ENCODE results near the gene SH3BGR. TPM values are rescaled to one million over a fixed set of nuclear protein-coding genes. Genes with fewer than 3 reads are reported as not detected.

Gene SH3BGR
- total RNA-seq, 1 donor from 2014 or later = 3.4 TPM

DNA sequence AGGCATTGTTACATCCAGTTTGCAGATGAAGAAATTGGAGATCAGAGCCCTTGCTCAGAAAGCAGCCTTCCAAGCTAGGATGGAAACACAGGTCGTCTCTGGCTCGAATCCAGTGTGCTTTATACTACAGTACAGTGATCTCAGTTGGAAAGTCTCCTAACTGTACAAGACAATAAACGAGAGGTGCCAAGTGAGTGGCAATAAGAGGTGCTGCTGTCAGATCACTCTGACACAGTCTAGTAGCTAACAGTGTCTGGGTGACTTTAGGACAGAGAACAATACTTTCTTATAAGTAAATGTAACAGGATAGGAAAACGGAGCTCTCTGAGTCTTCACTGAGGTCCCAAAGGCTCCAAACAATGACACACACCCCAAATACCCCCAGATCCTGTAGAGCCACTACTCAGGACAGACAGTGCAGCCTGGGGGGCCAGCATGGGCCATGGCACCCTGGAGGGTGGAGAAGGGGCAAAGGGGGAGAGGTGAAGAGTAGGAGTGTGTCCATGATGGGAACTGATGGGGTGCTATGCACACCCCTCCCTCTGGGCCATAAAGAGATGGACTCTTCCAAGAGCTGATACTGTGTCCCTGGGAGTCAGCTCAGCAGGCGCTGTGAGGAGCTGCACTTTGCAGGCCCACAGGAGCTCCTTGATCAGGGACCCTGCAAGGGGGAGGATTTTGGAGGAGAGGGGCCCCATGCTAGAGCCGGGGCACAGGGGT, 3.3 kb downstream of the SH3BGR start:
- no peak for DNase-seq (ENCODE audit: low spot score)

DNA sequence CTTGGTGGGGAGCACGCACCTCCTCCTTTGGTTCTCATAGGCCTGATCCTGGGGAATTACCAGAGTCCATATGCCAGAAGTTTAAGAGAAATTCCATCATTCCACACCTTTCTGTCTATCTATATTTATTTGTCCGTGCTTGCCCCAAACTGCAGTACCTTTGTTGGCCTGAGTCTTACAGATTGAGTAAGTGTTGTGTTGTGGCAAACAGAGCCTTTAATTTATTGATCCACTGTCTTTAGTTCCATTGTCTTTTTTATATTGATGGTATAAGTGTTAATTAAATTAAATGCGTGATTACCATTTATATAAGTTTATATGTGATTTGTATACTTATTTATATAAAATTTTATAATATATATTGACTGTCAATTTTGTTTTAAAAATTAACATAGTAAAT, 4.9 kb downstream of the SH3BGR start:
- no peak for DNase-seq (ENCODE audit: low spot score)

DNA sequence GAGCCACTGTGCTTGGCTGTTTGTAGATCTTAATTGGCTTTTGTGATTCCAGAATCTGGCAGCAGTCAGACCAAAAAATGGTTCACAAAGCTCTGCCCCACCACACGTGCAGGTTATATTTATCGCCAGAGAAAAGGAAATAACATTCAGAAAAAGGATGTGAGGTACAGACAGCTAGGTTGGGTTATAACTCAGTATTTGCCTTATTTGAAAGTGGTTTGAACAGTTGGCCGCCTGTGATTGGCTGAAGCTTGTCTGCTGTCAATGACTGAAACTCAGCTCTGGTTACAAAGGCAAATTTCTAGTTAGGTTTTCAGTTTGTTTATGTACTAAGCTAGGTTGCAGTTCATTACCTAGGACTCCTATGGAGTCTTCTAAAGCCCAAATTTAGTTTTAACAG, 9.6 kb downstream of the SH3BGR start:
- no peak for DNase-seq (ENCODE audit: low spot score)

DNA sequence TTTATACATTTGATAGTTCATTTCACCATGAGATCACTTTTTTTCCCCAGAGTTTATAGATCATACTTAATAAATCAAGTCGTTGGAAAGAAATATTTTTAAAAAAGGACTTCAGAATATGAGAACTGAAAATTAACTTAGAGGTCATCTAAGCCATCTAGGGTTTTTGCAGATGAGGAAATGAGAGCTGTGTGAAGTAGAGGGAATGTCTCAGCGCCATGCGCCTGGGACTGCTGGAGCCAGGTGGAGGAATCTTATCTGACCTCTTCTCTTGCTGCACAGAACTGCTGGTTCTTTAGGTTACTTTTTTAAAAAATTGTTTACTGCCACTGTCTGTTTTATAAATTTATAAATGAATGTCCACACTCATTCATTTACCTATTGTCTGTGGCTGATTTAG, 11.5 kb downstream of the SH3BGR start:
- DNase-seq (ENCODE audit: low spot score) = no peak

DNA sequence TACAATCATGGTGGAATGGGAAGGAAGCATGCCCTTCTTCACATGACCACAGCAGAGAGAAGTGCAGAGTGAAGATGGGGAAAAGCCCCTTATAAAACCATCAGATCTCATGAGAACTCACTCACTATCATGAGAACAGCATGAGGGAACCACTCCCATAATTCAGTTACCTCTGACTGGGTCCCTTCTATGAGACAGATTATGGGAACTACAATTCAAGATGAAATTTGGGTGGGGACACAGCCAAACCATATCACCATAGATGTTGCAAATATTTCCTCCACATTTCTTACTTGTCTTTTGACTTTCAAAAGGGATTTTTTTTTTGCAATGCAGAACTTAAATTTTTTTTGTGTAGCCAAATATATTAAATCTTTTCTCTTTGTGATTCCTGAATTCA, 14.8 kb downstream of the SH3BGR start:
- DNase-seq (ENCODE audit: low spot score) = no peak

DNA sequence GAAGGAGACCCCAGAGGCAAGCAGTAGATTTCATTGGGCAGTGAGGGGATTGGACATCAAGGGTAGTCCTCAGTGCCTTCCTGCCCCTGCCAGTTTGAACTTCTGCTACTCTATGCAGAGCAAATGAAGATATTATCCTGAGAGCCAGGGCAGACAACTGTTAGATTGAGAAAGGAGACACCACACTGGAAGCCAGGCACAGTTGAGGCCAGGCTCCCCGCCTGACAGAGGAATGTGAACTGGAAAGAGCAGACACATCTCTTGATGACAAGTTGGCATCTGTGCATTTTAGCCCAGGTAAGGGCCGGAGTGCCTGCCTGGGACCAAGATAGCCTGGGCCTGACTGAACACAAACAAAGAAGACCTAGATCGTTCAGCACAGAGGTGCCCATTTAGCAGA, 16.0 kb downstream of the SH3BGR start:
- DNase-seq (ENCODE audit: low spot score) = no peak

DNA sequence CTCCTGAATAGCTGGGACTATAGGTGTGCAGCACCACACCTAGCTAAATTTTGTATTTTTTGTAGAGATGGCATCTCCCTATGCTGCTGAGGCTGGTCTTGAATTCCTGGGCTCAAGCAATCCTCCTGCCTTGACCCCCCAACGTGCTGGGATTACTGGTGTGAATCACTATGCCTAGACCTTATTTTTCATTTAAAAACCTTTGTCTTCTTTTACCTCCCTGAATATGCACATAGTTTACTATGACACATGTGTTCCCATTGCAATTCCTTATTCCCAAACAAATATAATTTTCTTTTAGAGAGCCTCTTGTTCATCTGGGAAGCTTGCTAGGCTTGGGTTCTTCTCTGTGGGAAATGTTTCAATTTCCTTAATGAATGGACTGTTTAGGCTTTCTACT, 16.8 kb downstream of the SH3BGR start:
- no peak for DNase-seq (ENCODE audit: low spot score)

DNA sequence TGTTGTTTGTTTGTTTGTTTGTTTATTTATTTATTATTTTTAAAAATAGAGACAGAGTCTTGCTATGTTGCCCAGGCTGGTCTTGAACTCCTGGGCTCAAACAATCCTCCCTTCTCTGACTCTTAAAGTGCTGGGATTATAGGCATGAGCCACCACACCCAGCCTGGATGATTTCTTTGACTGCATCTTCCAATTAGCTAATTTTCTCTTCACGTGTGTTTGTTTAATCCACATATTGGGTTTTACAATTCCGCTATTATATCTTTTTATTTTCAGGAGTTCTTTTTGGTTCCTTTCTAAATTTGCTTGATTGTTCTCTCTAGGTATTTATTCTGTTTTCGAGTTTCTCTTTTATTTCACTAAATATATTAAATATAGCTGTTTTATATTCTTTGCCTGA, 19.8 kb downstream of the SH3BGR start:
- no peak for DNase-seq (ENCODE audit: low spot score)

DNA sequence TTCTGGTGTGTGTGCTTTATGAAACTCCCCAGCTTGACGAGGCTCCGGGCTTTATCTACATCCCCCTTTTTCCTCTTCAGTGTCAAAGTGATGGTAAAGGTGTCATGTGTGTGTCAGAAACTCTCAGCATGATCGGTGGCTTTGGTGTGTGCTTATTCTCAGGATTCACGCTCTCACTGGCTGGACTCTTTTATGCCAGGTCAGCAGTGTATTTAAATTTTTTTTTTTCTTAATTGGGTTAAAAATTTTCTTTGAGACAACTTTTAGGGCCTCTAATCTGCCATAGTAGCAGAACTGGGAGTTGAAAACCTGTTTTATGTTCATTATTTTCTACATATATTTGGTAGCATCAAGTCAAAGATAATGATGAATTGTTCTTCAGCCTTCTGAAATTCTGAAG, 21.0 kb downstream of the SH3BGR start:
- DNase-seq (ENCODE audit: low spot score) = no peak

DNA sequence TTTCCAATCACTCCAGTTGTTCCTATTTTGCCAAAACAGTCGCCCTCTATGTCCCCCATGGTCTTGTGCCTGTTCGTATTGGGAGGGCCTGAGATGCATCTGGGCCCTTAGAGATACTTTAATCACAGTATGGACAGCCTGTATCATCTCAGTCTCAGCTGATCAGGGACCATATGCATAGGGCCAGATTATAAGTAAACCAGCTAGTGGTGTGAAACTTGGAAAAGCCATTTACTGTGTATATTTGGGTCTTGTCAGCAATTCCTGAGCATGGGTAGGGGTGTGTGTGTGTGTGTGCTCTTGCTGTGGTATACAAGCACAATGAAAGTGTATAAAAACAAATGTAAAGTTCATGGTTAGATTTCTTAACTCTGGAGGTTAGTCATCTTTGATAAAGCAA, 22.8 kb downstream of the SH3BGR start:
- DNase-seq (ENCODE audit: low spot score) = no peak

DNA sequence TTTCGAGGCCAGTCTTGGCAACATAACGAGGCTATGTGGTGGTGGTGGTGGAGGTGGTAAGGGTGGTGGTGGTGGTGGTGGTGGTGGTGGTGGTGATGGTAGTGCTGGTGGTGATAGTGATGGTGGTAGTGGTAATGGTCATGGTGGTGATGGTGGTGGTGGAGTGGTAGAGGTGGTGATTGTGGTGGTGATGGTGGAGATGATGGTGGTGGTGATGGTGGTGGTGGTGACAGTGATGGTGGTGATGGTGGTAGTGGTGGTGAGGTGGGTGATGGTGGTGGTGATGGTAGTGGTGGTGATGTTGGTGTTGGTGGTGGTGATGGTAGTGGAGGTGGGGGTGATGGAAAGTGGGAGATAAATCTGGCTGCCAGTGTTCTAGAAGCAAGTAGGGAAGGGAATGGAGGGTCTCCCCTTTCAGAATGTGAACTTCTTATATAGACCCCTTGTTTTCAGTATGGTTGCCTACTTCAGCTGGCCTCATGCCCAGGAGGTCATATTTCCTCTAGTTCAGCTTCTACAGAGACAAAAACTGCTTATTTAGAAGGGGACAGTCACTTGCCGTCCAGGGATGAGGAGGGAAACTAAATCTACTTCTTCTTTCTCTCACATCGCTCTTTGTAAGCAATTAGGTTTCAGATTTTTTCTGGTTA, 27.5 kb downstream of the SH3BGR start:
- no peak for DNase-seq (ENCODE audit: low spot score)

DNA sequence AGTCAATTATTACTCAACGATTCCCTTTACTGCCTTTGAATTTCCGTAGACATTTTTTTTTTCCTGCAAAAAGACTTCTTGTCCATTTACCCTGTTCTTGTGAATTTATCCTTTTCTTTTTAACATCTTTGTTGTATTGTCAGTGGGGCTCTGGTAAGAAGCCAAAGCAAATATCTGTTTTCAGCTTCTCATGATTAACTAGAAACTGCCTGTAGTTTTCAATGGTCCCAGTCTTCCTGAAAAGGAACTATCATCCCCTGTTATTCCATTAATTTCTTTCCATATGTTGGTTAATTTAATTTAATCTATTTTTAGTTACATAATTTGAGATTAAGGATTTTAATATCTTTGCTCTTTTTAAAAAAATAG, 28.0 kb downstream of the SH3BGR start:
- no peak for DNase-seq (ENCODE audit: low spot score)

DNA sequence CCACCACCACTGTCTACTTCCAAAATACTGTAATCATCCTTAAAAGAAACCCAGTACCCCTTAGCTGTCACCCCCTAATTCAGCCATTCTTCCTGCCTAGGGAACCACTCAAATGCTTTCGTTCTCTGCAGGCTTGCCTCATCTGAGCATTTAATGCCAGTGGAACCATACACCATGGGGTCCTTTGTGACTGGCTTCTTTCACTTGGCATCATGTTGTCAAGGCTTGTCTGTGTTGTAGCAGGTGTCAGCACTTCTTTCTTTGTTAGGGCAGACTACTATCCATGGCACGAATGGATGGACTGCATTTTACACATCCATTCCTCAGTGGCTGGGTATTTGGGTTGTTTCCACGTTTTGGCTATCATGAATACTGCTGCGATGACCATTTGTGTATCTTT, 28.5 kb downstream of the SH3BGR start:
- DNase-seq (ENCODE audit: low spot score) = no peak

DNA sequence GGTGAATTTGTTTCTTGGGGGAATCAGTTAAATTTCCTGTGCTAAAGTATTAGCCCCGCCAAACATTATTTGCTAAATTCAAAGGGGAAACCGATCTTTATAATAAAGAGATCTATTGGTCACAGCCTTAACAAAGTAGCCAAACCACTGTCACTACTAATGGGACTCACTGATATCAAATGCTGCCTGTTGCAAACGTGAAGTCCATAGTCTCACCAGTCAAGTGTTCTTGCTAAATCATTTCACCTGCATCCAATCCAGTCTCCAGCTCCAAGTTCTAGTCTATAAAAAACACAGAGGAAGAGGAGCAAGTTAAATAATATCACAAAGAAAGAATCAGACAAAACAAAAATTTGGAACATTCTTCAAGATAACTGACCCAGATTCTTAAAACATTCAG, 30.1 kb downstream of the SH3BGR start:
- DNase-seq (ENCODE audit: low spot score) = no peak

DNA sequence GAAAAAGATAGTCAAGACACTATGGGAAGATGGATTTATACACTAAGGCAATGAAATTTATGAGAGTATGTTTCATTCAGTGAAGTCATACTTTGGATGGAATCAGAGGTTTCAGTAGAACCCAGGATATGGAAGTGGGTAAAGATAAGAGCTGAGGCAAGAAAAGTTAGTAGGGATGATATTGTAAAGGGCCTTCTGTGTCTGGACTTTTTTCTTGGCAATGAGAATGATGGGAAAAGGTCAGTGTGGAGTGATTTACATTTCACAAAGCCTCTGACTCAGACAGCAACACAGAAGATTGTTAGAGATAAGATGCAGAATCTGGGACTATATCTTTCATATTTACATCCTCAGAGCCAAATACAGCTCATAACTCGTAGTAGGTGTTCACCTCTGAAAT, 32.1 kb downstream of the SH3BGR start:
- DNase-seq (ENCODE audit: low spot score) = no peak

DNA sequence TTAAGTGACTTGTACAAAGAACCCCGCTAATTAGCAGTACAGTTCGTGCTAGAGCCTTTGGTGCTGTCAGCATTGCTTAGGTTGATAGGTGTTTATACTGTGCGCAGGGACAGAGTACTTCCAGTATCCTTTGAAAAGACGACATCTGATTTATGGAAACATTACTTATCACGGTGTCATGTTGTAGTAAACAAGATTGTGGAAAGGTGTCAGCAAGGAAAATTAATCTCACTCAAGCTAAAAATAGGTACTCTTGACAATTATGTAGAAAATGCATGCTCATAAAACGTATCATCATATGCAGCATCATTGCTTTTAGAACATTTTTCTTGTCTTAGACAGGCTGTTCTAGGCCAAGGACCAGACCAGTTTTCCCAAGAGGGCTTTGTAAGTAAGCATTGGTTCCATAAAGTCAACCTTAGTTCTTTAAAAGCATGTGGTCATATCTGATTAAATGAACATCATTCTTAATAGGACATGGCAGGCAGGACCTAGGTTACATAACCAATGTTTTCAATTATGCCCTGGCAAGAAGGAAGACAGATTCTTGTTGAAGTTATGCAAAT, 33.0 kb downstream of the SH3BGR start:
- no peak for DNase-seq (ENCODE audit: low spot score)

DNA sequence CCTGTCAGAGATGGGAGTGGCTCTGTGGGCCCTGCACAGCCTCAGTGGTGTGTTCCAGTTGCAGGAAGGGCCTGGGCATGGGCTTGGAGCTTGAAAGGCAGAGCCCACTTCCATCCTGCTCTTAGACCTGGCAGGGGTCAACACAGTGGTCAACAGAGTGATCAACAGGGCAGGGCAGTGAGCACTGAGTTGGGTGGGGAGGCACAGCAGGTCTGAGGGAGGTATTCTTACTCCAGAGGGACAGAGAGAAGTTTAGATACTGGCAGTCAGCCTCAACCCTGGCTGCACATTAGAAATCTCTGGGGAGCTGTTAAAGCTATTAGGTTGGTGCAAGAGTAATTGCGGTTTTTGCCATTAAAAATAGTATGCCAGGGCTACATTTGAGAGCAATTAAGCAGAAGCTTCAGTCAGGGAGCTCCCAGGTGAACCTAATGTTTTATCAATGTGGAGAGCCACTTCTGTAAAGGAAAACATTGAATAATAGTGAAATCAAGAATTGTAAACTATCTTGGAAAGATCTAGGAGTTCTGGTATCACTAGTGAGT, 37.7 kb downstream of the SH3BGR start:
- DNase-seq (ENCODE audit: low spot score) = no peak

DNA sequence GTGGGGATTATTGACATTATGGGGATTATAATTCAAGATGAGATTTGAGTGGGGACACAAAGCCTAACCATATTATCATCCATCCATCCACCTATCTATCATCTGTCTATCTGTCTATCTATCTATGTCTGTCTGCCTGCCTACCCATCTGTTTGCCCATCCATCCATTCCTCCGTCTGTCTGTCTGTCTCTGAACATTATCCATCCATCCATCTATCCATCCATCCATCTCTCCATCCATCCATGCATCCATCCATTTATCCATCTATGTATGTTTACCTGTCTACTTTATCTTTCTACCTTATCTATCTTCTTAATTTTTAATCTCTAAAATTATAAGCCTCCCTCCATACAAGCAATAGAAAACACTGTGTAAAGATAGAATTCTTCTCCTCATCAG, 47.4 kb downstream of the SH3BGR start:
- DNase-seq (ENCODE audit: low spot score) = no peak

DNA sequence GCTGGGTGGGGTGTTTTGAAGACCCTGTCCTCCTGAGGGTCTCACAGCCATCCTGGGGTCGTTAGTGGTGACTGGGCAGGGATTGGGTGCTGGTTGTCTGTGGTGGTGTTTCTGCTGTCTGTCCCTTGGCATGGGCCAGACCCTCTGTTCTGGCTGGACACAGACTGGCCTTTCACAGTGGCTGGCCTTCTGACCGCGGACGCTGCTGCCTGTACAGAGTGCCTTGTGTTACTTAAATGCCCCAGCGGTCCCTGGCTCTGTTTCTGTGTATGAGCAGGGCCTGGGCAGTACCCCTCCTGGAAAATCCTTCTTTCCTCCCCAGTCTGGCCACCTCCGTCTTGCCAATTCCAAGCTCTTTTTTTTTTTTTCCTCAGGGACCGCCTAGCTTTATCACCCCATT, 50.9 kb downstream of the SH3BGR start:
- DNase-seq (ENCODE audit: low spot score) = no peak

DNA sequence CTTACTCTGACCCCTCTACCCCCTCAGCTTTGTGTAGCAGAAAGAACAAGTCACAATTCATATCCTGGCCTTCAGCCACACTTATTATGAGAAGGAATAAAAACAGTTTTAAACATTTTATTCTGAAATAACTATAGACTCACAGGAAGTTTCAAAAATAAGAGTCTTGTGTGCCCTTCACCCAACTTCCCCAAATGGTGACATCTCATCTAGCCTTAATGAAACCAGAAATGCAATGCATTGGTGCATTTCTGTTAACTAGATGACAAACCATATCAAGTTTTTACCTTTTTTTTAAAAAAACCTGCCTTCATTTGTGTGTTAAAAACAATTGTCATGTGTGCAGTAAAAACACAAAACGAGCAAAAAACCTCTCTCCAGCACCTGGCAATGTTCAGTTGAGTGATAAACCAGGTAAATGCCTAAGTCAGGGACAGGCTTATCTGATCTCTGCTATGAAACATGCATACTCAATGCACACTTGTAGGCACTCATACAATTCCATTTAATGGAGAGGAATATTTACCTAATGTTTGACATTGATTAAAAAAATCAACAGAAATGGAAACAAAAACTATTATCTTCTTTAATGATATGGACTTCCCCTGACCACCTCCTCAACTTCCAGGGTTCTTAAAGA, 51.5 kb downstream of the SH3BGR start:
- DNase-seq (ENCODE audit: low spot score) = no peak

DNA sequence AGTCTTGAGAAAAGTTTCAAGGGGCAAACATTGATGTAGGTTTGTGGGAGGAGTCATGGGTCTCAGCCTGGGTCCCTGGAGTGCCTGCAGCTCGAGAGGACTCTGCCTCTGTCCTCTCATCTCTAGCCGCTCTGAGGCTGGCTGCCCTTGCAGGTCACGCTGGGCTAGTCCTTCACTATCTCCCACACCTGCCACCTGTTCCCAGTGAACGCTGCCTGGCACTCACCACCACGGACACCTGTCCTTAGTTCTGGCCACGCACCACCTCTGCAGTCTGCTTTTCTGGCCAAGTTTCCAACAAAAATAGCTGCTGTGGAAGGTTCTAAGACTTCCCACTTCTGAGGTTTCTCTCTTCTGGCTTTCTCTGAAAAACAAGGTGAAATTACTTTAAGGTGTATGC, 52.5 kb downstream of the SH3BGR start:
- DNase-seq (ENCODE audit: low spot score) = no peak

DNA sequence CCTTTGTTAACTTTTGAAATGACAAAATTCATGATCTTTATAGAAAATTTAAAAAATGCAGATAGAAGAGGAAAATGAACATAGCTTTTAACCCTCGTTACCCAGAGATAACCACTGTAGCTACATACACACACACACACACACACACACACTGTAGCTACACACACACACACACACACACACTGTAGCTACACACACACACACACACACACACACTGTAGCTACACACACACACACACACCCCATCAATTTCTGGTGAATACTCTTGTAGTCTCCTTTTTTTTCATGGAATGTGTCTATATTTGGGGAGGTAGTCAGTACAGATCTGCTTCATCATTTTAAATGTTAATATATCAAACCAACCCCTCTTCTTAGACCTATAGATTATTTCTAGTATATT, 58.5 kb downstream of the SH3BGR start:
- no peak for DNase-seq (ENCODE audit: low spot score)
